H1 (cell line): ENCODE data around the gene SYT13. TPM values are rescaled to one million over a fixed set of nuclear protein-coding genes. Genes with fewer than 3 reads are reported as not detected.

Experiments
- CTCF ChIA-PET: fragments of 300-600 bp; sonication (Branson Sonifier 250); formaldehyde crosslinking; loops from one replicate; lab custom pipeline; 2021; ENCODE audit not compliant: partially characterized antibody; lab: Charles Lee
- POLR2A ChIA-PET: fragments of 300-600 bp; sonication (Branson Sonifier 250); formaldehyde crosslinking; loops from one replicate; lab custom pipeline; 2021; ENCODE audit warnings: inconsistent platforms; ENCODE audit not compliant: partially characterized antibody; lab: Charles Lee
- DNase-seq, 2 experiments: peaks; one replicate each; pipeline versions ENCODE4 v3.0.0 to v3.0.0-alpha.2; 2010 to 2022; ENCODE audit warnings: low spot score in 2 of 2, low read depth in 1 of 2, mixed read lengths in 1 of 2
- FAIRE-seq: peaks from 2 replicates; lab custom pipeline; 2011; peaks lifted over from hg19 to GRCh38; lab: Jason Lieb, UNC
- H2AFZ ChIP-seq: 2 replicates; pipeline ENCODE4 v1.8.1; 2012; ENCODE audit warnings: low read length, inconsistent platforms
- H2AK5ac ChIP-seq: 2 replicates; pipeline ENCODE4 v1.6.1; 2013; ENCODE audit warnings: low read depth, low read length
- H2BK120ac ChIP-seq: replicated peaks from 2 replicates; pipeline ENCODE3; 2013; ENCODE audit warnings: low read depth, low read length, inconsistent platforms
- H2BK12ac ChIP-seq: 2 replicates; pipeline ENCODE4 v1.6.1; 2013; ENCODE audit warnings: low read depth, low read length
- H2BK15ac ChIP-seq: 2 replicates; pipeline ENCODE4 v1.6.1; 2013; ENCODE audit warnings: low read length
- H2BK20ac ChIP-seq: 2 replicates; pipeline ENCODE4 v1.6.1; 2013; ENCODE audit warnings: low read length
- H2BK5ac ChIP-seq: 2 replicates; pipeline ENCODE4 v1.6.1; 2013; ENCODE audit warnings: low read depth, low read length
- H3K14ac ChIP-seq: 2 replicates; pipeline ENCODE4 v1.6.1; 2013; ENCODE audit warnings: inconsistent platforms; ENCODE audit not compliant: insufficient read length
- H3K18ac ChIP-seq: 2 replicates; pipeline ENCODE4 v1.6.1; 2013; ENCODE audit warnings: low read length; ENCODE audit errors: extremely low read depth
- H3K23ac ChIP-seq: 2 replicates; pipeline ENCODE4 v1.6.1; 2013; ENCODE audit warnings: inconsistent platforms; ENCODE audit not compliant: insufficient read length
- H3K23me2 ChIP-seq: 2 replicates; pipeline ENCODE4 v1.6.1; 2013; ENCODE audit warnings: low read depth, low read length
- H3K27ac ChIP-seq: 2 replicates; pipeline ENCODE4 v1.6.1; 2011; ENCODE audit warnings: low read depth, low read length, inconsistent platforms
- H3K27me3 ChIP-seq, 4 experiments: replicated peaks in 1 of 4; 1 replicate in 1 of 4; 2 replicates in 3 of 4; pipeline versions ENCODE4 v1.6.1 to v1.8.1; 2011 to 2013; ENCODE audit warnings: low read length in 3 of 4, mild to moderate bottlenecking in 3 of 4, inconsistent platforms in 2 of 4, mixed read lengths in 2 of 4, moderate library complexity in 1 of 4; ENCODE audit not compliant: control insufficient read depth in 3 of 4, insufficient read depth in 3 of 4; ENCODE audit errors: extremely low read depth in 1 of 4
- H3K36me3 ChIP-seq, 4 experiments: 2 replicates each; pipeline versions ENCODE4 v1.6.1 to v1.8.1; 2011 to 2013; ENCODE audit warnings: mild to moderate bottlenecking in 4 of 4, low read length in 3 of 4, moderate library complexity in 2 of 4, control low read depth in 1 of 4, inconsistent platforms in 1 of 4; ENCODE audit not compliant: insufficient read depth in 4 of 4, control insufficient read depth in 2 of 4
- H3K4ac ChIP-seq: replicated peaks from 2 replicates; pipeline ENCODE3; 2013; ENCODE audit warnings: low read length, low read depth, mixed read lengths, inconsistent platforms; ENCODE audit not compliant: insufficient read length
- H3K4me1 ChIP-seq, 4 experiments: replicated peaks in 1 of 4; 1 replicate in 1 of 4; 2 replicates in 3 of 4; pipeline versions ENCODE4 v1.6.1 to v1.8.1; 2011 to 2013; ENCODE audit warnings: low read length in 3 of 4, inconsistent platforms in 2 of 4, mixed read lengths in 1 of 4; ENCODE audit not compliant: insufficient read depth in 4 of 4, control insufficient read depth in 3 of 4
- H3K4me2 ChIP-seq, 2 experiments: 2 replicates each; pipeline versions ENCODE4 v1.6.1 to v1.8.1; 2011 to 2013; ENCODE audit warnings: low read depth in 2 of 2, low read length in 2 of 2, control low read depth in 1 of 2, inconsistent platforms in 1 of 2, mild to moderate bottlenecking in 1 of 2; ENCODE audit not compliant: insufficient read depth in 1 of 2
- H3K4me3 ChIP-seq, 4 experiments: fragments of 200-600, 300-600 bp in 1 of 4; sonication (generic), shearing (Covaris generic), sonication (Bioruptor Twin) in 1 of 4; 2 replicates each; pipeline versions ENCODE4 v1.5.1 to v1.8.1; 2011 to 2016; ENCODE audit warnings: low read length in 4 of 4, low read depth in 3 of 4, control low read depth in 2 of 4, inconsistent platforms in 2 of 4, mild to moderate bottlenecking in 2 of 4, mixed read lengths in 1 of 4, moderate library complexity in 1 of 4; ENCODE audit not compliant: insufficient read depth in 2 of 4; ENCODE audit errors: extremely low read depth in 1 of 4
- H3K56ac ChIP-seq: replicated peaks from 2 replicates; pipeline ENCODE3; 2013; ENCODE audit warnings: low read depth, mild to moderate bottlenecking, mixed read lengths, low read length, inconsistent platforms; ENCODE audit not compliant: insufficient read length
- H3K79me1 ChIP-seq: 2 replicates; pipeline ENCODE4 v1.6.1; 2013; ENCODE audit warnings: low read depth, low read length, control low read depth
- H3K79me2 ChIP-seq, 2 experiments: 2 replicates each; pipeline versions ENCODE4 v1.6.1 to v1.8.1; 2012 to 2013; ENCODE audit warnings: low read length in 2 of 2, mild to moderate bottlenecking in 2 of 2, inconsistent platforms in 1 of 2; ENCODE audit not compliant: insufficient read depth in 2 of 2, control insufficient read depth in 1 of 2
- H3K9ac ChIP-seq, 4 experiments: replicated peaks in 1 of 4; 1 replicate in 1 of 4; 2 replicates in 3 of 4; pipeline versions ENCODE4 v1.6.1 to v1.8.1; 2011 to 2013; ENCODE audit warnings: low read depth in 3 of 4, low read length in 3 of 4, control low read depth in 2 of 4, mild to moderate bottlenecking in 2 of 4, moderate library complexity in 2 of 4, inconsistent platforms in 1 of 4; ENCODE audit errors: extremely low read depth in 1 of 4
- H3K9me3 ChIP-seq, 2 experiments: 2 replicates each; pipeline versions ENCODE4 v1.6.1 to v1.8.1; 2012 to 2013; ENCODE audit warnings: mild to moderate bottlenecking in 2 of 2, moderate library complexity in 2 of 2, control low read depth in 1 of 2, inconsistent platforms in 1 of 2, low read depth in 1 of 2, low read length in 1 of 2, mixed read lengths in 1 of 2; ENCODE audit not compliant: insufficient read depth in 2 of 2
- H4K20me1 ChIP-seq, 2 experiments: replicated peaks in 1 of 2; 2 replicates each; pipeline versions ENCODE3 to v1.8.1; 2011 to 2013; ENCODE audit warnings: inconsistent platforms in 2 of 2, low read length in 2 of 2, mild to moderate bottlenecking in 1 of 2; ENCODE audit not compliant: insufficient read depth in 2 of 2, control insufficient read depth in 1 of 2
- H4K5ac ChIP-seq: 2 replicates; pipeline ENCODE4 v1.6.1; 2013; ENCODE audit warnings: low read length, low read depth, mixed read lengths, inconsistent platforms; ENCODE audit not compliant: insufficient read length
- H4K8ac ChIP-seq: 2 replicates; pipeline ENCODE4 v1.8.0; 2013; ENCODE audit warnings: mild to moderate bottlenecking, moderate library complexity, low read length, inconsistent platforms; ENCODE audit not compliant: insufficient read depth; ENCODE audit errors: extremely low read depth
- H4K91ac ChIP-seq: replicated peaks from 2 replicates; pipeline ENCODE3; 2013; ENCODE audit warnings: low read length, mixed read lengths, inconsistent platforms; ENCODE audit not compliant: insufficient read length
- BACH1 ChIP-seq: IDR thresholded peaks from 2 replicates; pipeline ENCODE4 v1.6.1; 2012; ENCODE audit warnings: low read length, improper control_type of control experiment
- CHD1 ChIP-seq: IDR thresholded peaks from 2 replicates; pipeline ENCODE4 v1.6.1; 2012; ENCODE audit warnings: low read depth, low read length, improper control_type of control experiment
- EZH2 ChIP-seq: fragments of 200-600 bp; sonication (generic); IDR thresholded peaks from 2 replicates; pipeline ENCODE4 v1.7.1; 2012; ENCODE audit warnings: low read depth, mild to moderate bottlenecking, moderate library complexity, low read length, inconsistent platforms; ENCODE audit not compliant: severe bottlenecking
- GTF2F1 ChIP-seq: IDR thresholded peaks from 2 replicates; pipeline ENCODE4 v1.6.1; 2012; ENCODE audit warnings: low read depth, low read length, improper control_type of control experiment, borderline replicate concordance
- POU5F1 ChIP-seq: IDR thresholded peaks from 2 replicates; pipeline ENCODE4 v1.6.1; 2011; ENCODE audit warnings: low read depth, mild to moderate bottlenecking, low read length, moderate library complexity
- RNF2 ChIP-seq: fragments of 200-900, 300-1000 bp; sonication (generic); IDR thresholded peaks from 2 replicates; pipeline ENCODE4 v1.7.1; 2016; ENCODE audit warnings: borderline replicate concordance, low read depth, mild to moderate bottlenecking, antibody characterized with exemption, low read length; ENCODE audit not compliant: poor library complexity, severe bottlenecking; ENCODE audit errors: missing control alignments
- SAP30 ChIP-seq: fragments of 300-600 bp; sonication (generic); IDR thresholded peaks from 2 replicates; pipeline ENCODE4 v1.7.1; 2012; ENCODE audit warnings: low read length, moderate library complexity, mild to moderate bottlenecking, inconsistent platforms; ENCODE audit not compliant: insufficient read depth, insufficient replicate concordance
- SP2 ChIP-seq: IDR thresholded peaks from 2 replicates; pipeline ENCODE4 v1.6.1; 2012; ENCODE audit warnings: mild to moderate bottlenecking, low read length, inconsistent platforms
- TCF12 ChIP-seq: IDR thresholded peaks from 2 replicates; pipeline ENCODE4 v1.6.1; 2011; ENCODE audit warnings: low read depth, mild to moderate bottlenecking, low read length
- YY1 ChIP-seq: IDR thresholded peaks from 2 replicates; pipeline ENCODE4 v1.6.1; 2011; ENCODE audit warnings: low read depth, mild to moderate bottlenecking, low read length
- WGBS, 2 experiments: shearing (Covaris generic) in 1 of 2; methylation state at CpG; one replicate each; pipeline versions ENCODE4 v1.1.6 to v1.1.7; 2013 to 2015; ENCODE audit warnings: low lambda C conversion rate in 2 of 2, mixed read lengths in 2 of 2, inconsistent platforms in 1 of 2, low coverage in 1 of 2, missing lambda C conversion rate in 1 of 2; ENCODE audit not compliant: insufficient replicate concordance in 2 of 2, insufficient coverage in 1 of 2, insufficient read length in 1 of 2; ENCODE audit errors: extremely low coverage in 1 of 2, missing lambda C conversion rate in 1 of 2; 5-methylcytosine and 5-hydroxymethylcytosine counted together
- polyA plus RNA-seq, 7 experiments: library from polyadenylated mRNA; depleted of rRNA in 3 of 7; stranded (reverse) in 5 of 7; unstranded in 2 of 7; fragments of >200 nt in 5 of 7; fragments of 200-250 nt in 2 of 7; gene quantifications; 1 replicate in 5 of 7; 2 replicates in 1 of 7; 4 replicates in 1 of 7; pipeline versions ENCODE4 v1.2.1 to v1.2.3, GENCODE V29; 2011 to 2013; ENCODE audit warnings: missing spikeins in 2 of 7, mixed read lengths in 2 of 7
- total RNA-seq: library from RNA; stranded (reverse); fragmentation: NEBNext Ultra II Directional; extraction: Animal tissue kit (Norgen Biotek cat#: 25700); gene quantifications from 2 replicates; pipeline ENCODE4 v1.2.1, GENCODE V29; 2021
- TF ChIP-seq, protein P1 (sequence below): IDR thresholded peaks from 2 replicates; pipeline ENCODE4 v1.6.1; 2012; ENCODE audit warnings: low read length, inconsistent platforms

The SYT13 gene
- total and polyA plus RNA-seq, 2 of the 8 experiments (the other 6 are each of a cell fraction or from before 2014, with no cell fraction given) = 4.8 to 13.2 TPM

DNA sequence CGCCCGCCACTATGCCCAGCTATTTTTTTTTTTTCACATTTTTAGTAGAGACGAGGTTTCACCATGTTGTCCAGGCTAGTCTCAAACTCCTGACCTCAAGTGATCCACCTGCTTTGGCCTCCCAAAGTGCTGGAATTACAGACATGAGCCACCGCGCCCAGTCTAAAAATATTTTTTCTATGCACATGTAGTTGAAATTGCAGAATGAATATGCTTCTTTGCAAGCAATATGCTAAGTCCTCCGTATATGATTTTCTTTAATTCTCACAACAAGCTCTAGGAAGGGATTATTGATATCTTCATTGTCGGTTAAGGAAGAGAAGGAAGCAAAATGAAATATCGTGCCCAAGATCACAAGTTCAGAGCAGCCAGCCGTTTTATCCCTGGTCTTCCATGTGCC lies 30.1 kb upstream of the SYT13 start:
- H2BK15ac ChIP-seq = no peak overlapping the region
- no peak overlapping the region for H3K4me3 ChIP-seq
- no peaks in the 10 kb centered on the region for H3K36me3 ChIP-seq
- H3K4ac ChIP-seq = no peak overlapping the region
- H3K27ac ChIP-seq = no peak overlapping the region
- no peak overlapping the region for H4K5ac ChIP-seq
- H3K9me3 ChIP-seq = no peaks in the 10 kb centered on the region
- ChIA-PET POLR2A (no interaction called here), CTCF (interaction anchor here (0.6 to 2.4 kb wide), 4 partner anchors 32 to 455 kb away, joined by 3 to 5 read pairs (median 4); no protein-coding TSS in a partner anchor)
- no peak overlapping the region for H3K23ac ChIP-seq
- H3K79me1 ChIP-seq = no peaks in the 10 kb centered on the region
- no peak overlapping the region for H3K4me2 ChIP-seq
- H4K8ac ChIP-seq = no peak overlapping the region; the same call in 1 of the 2 replicates
- FAIRE-seq = no peak
- H2AK5ac ChIP-seq = no peak overlapping the region
- H4K20me1 ChIP-seq = no peaks in the 10 kb centered on the region
- no peak overlapping the region for H2AFZ ChIP-seq
- no peak overlapping the region for H3K56ac ChIP-seq
- no peaks in the 10 kb centered on the region for H3K23me2 ChIP-seq
- no peak overlapping the region for H2BK120ac ChIP-seq
- H3K18ac ChIP-seq = no peak overlapping the region
- no peaks in the 10 kb centered on the region for H3K79me2 ChIP-seq
- H3K4me1 ChIP-seq = no peaks in the 10 kb centered on the region; a peak in 1 of 7 replicates
- WGBS, 2 experiments = 88% methylated on average over 9 of the region's 9 CpGs; no CpG with 5 or more reads in 1 of the 2 experiments
- H3K9ac ChIP-seq = no peak overlapping the region
- no peaks in the 10 kb centered on the region; a peak in 2 of 7 replicates for H3K27me3 ChIP-seq
- H3K14ac ChIP-seq = no peak overlapping the region
- no peak overlapping the region for H2BK20ac ChIP-seq
- no peak overlapping the region for H2BK5ac ChIP-seq
- H4K91ac ChIP-seq = no peak overlapping the region
- no peak for DNase-seq
- no peak overlapping the region for H2BK12ac ChIP-seq
- TF ChIP-seq SAP30 (no peak), POU5F1 (no peak), YY1 (no peak), TCF12 (no peak), GTF2F1 (no peak), SP2 (no peak), BACH1 (no peak), CHD1 (no peak), EZH2 (no peak), RNF2 (no peak)
- TF ChIP-seq, protein P1, sequence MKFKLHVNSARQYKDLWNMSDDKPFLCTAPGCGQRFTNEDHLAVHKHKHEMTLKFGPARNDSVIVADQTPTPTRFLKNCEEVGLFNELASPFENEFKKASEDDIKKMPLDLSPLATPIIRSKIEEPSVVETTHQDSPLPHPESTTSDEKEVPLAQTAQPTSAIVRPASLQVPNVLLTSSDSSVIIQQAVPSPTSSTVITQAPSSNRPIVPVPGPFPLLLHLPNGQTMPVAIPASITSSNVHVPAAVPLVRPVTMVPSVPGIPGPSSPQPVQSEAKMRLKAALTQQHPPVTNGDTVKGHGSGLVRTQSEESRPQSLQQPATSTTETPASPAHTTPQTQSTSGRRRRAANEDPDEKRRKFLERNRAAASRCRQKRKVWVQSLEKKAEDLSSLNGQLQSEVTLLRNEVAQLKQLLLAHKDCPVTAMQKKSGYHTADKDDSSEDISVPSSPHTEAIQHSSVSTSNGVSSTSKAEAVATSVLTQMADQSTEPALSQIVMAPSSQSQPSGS = no peak
